ENCODE measurements around the gene EPB41L2.

DNA sequence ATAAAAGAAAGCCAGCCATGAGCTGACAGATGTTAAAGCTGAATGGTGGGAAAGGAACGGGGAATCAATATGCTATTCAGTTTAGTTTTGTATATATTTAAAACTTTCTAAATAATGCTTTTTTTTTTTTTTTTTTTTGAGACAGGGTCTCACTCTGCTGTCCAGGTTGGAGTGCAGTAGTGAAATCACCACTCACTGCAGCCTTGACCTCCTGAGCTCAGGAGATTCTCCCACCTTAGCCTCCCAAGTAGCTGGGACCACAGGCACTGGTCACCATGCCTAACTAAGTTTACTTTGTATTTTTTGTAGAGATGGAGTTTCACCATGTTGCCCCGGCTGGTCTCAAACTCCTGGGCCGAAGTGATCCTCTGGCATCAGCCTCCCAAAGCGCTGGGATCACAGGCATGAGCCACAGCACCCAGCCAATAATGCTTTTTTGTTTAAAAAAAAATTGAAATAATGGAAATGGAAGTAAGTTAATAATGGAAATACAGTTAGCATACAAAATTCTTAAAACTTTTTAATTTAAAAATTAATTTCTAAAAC lies 19.1 kb downstream of the EPB41L2 start:
- TF ChIP-seq POLR2AphosphoS5 (IDR thresholded peaks at IDR 0.05; ENCODE audit: borderline replicate concordance, low read depth, low read length) (no peak), EZH2 (IDR thresholded peaks at IDR 0.05) (no peak)

All from SK-N-MC (cell line).